ENCODE data around the gene ZBTB2.
A peak's percentile ranks its signal among the peaks of the same experiment; 100 is the strongest.
"Not testable (repeated sequence)": the region's sequence is repeated elsewhere in the genome, so short reads cannot be mapped to it uniquely, and the experiment has no call there.

ZBTB2 gene

GRCh38 chr6:151325075-151326050, 66.0 kb downstream of the ZBTB2 start:
- peak; percentile 32 for DNase-seq

- no peak for DNase-seq
Observed at GRCh38 chr6:151324488-151324825, 66.9 kb downstream of the ZBTB2 start.

DNA sequence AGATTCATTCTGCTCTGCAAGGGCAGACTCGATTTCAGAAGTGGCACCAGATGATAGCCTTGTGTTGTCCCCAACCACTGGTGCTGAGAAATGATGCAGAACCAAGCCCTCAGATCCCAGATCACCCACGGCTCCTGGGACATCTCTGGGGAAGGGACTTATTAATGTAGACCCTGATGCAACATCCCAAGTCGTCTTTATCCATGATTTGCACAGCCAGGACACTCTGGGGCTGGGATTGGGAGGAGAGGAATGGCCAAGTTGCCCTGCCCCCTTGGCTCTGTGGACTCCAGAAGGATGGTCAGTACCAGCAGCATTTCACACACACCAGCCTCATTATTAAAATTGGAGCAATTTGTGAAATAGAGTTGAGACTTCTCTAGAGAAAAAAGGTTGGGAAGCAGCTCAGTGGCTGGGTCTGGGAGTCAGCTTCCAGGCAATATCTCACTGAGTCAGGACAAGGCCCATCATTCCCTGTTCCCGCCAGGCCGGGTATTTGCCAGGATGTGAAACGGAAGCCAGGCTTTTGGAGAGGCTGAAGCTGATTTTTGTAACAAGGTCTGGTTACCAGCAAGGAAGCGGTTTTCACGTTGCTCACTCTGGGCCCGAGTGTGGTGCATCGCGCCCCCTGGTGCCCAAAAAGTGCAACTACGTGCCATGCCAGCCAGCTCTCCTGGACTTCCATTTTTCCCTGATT, 67.4 kb downstream of the ZBTB2 start:
- peak; percentile 75 for DNase-seq

GRCh38 chr6:151322570-151322969, 68.8 kb downstream of the ZBTB2 start:
- DNase-seq = no peak

DNA sequence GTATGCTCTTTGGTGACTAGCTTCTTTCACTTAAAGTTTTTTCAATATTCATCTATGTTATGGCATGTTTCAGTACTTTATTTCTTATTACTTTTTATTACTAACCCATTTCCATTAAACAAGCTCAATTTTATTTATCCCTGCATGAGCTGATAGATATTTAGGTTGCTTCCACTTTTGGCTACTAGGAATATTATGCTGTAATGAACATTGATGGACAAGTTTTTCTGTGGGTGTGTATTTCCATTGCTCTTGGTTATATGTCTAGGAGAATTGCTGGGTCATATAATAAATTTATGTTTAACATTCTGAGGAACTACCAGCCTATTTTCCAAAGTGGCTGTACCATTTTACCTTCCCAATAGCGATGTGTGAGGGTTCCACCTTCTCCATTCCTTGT, 69.9 kb downstream of the ZBTB2 start:
- no peak for DNase-seq

DNA sequence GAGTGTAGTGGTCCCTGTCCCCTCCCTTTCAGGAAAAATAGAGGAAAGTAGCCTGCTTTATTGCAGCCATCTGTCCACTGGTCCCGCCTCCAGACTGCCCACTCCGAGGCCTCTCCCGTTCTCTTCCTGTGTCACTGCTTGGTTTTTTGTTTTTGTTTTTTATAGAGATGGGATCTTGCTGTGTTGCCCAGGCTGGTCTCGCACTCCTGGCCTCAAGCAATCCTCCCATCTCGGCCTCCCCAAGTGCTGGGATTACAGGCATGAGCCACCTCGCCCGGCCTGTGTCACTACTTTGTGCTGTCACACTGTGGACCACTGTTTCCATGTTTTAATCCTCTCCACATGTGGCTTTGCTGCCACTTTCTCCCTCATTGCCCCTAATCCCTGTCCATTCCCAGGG, 71.2 kb downstream of the ZBTB2 start:
- DNase-seq = no peak

- no peak for DNase-seq
Observed at GRCh38 chr6:151317995-151318365, 73.4 kb downstream of the ZBTB2 start.

- no peak for DNase-seq
Observed at GRCh38 chr6:151317103-151317994, 74.0 kb downstream of the ZBTB2 start.

DNA sequence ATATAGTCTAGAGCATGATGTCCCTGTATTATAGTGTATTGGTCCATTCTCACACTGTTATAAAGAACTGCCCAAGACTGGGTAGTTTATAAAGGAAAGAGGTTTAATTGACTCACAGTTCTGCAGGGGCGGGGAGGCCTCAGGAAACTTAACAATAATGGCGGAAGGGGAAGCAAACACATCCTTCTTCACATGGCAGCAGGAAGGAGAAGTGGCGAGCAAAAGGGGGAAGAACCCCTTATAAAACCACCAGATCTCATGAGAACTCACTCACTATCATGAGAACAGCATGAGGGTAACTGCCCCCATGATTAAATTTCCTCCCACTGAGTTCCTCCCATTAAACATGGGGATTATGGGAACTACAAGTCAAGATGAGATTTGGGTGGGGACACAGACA, 75.7 kb downstream of the ZBTB2 start:
- not testable (repeated sequence) for DNase-seq
